Progenitor cell of endocrine pancreas (in vitro differentiated cells): ENCODE measurements around the gene CLTCL1. TPM values are rescaled to one million over a fixed set of nuclear protein-coding genes. Genes with fewer than 3 reads are reported as not detected.

Source experiments
- DNase-seq: peaks from one replicate; pipeline ENCODE4 v3.0.0; 2021; ENCODE audit warnings: low spot score; ENCODE audit not compliant: unreplicated experiment
- H3K27ac Mint-ChIP-seq: 2 replicates; pipeline ENCODE4 v1.8.0; 2021; ENCODE audit warnings: mild to moderate bottlenecking, moderate library complexity, mixed read lengths
- H3K27me3 Mint-ChIP-seq: 2 replicates; pipeline ENCODE4 v1.8.0; 2021; ENCODE audit warnings: mixed read lengths
- H3K36me3 Mint-ChIP-seq: 2 replicates; pipeline ENCODE4 v1.8.0; 2022; ENCODE audit warnings: mixed read lengths; ENCODE audit not compliant: insufficient read depth
- H3K4me1 Mint-ChIP-seq: 2 replicates; pipeline ENCODE4 v1.8.0; 2021; ENCODE audit warnings: low read depth, mixed read lengths
- H3K4me3 Mint-ChIP-seq: 2 replicates; pipeline ENCODE4 v1.8.0; 2021; ENCODE audit warnings: low read depth, mild to moderate bottlenecking, moderate library complexity, mixed read lengths
- H3K9me3 Mint-ChIP-seq: 2 replicates; pipeline ENCODE4 v1.8.0; 2021; ENCODE audit warnings: low read depth, mixed read lengths
- total RNA-seq: library from RNA; stranded (reverse); gene quantifications from 2 replicates; pipeline ENCODE4 v1.2.1, GENCODE V29; 2021
- TF ChIP-seq, protein P1 (sequence below): fragments of 200-600 bp; sonication (generic); IDR thresholded peaks from one replicate; pipeline ENCODE4 v1.5.0; 2021; ENCODE audit warnings: antibody characterized with exemption, mild to moderate bottlenecking; ENCODE audit not compliant: unreplicated experiment

Gene CLTCL1
- total RNA-seq, 1 donor from 2014 or later, result 6.6 TPM

DNA sequence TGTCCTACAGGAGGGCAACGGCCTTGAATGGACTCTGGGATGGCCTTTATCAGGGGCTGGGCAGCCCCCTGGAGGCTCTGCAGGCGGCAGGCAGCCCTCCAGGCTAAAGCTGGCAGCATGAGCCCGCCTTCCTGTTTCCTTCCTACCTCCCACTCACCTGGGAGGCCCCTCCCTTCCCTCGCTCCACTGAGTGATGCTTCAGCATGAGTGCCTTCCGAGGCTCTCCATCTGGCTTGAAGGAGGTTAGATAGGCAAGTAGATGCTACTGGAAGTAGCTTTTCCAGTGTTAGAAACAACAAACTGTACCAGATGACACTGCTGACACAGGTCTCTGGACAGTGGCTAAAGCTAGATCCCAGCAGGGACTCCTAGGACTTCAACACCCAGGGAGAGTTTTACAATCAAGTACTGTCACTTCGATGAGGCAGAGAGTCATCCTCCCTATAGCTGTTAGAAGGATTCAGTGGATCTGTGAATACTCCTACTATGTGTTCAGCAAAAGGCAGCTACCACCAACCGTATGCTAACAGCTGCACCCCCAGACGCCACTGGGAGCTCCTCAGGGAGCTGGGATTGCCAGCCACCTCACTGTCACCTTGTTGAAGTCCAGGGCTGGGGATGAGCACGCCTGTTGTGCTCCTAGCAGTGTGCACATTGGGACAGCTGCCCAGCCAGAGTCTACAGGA, 108.9 kb downstream of the CLTCL1 start:
- Mint-ChIP-seq H3K9me3 (no peaks in the 10 kb centered on the region), H3K4me3 (no peak overlapping the region), H3K27me3 (no peaks in the 10 kb centered on the region), H3K27ac (no peak overlapping the region), H3K36me3 (no peaks in the 10 kb centered on the region), H3K4me1 (peaks cover 3% of the 10 kb centered on the region)
- TF ChIP-seq, protein P1, sequence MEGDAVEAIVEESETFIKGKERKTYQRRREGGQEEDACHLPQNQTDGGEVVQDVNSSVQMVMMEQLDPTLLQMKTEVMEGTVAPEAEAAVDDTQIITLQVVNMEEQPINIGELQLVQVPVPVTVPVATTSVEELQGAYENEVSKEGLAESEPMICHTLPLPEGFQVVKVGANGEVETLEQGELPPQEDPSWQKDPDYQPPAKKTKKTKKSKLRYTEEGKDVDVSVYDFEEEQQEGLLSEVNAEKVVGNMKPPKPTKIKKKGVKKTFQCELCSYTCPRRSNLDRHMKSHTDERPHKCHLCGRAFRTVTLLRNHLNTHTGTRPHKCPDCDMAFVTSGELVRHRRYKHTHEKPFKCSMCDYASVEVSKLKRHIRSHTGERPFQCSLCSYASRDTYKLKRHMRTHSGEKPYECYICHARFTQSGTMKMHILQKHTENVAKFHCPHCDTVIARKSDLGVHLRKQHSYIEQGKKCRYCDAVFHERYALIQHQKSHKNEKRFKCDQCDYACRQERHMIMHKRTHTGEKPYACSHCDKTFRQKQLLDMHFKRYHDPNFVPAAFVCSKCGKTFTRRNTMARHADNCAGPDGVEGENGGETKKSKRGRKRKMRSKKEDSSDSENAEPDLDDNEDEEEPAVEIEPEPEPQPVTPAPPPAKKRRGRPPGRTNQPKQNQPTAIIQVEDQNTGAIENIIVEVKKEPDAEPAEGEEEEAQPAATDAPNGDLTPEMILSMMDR, result no peak
- DNase-seq, result no peak

DNA sequence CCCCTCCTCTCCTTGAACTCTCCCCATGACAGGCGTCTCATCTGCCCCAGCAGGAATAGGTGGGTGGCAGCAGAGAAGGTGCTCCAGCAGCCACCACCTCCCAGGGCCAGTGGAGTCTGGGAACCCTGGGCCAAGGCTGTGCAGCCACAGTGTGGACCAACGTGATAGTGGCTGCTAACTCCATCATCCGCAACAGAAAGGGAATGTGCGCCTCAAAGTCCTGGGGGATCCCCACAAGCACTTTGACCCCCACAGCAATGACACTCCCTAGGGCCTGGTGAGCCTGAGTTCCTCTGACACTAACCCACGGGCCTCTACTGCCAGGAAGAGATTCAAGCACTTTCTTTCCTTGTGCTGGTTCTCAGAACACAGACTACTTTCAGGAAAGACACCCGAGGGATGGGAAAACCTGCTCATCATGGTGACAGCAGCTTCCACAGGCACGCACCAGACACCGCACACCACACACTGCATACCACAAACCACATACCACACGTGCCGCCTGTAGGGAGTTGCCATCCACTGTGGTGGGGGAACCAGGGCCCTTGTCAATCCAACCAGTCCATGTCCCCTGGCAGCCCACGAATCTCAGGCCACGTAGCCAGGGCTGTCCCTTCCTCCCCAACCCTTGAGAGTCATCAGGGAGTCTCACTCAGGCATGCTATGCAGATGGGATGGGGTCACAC, 109.6 kb downstream of the CLTCL1 start:
- H3K27me3 Mint-ChIP-seq, result no peaks in the 10 kb centered on the region
- no peak for DNase-seq
- peaks cover 3% of the 10 kb centered on the region for H3K4me1 Mint-ChIP-seq
- no peaks in the 10 kb centered on the region for H3K9me3 Mint-ChIP-seq
- no peaks in the 10 kb centered on the region for H3K36me3 Mint-ChIP-seq
- H3K27ac Mint-ChIP-seq, result no peak overlapping the region
- H3K4me3 Mint-ChIP-seq, result no peak overlapping the region
- TF ChIP-seq, protein P1, result no peak

DNA sequence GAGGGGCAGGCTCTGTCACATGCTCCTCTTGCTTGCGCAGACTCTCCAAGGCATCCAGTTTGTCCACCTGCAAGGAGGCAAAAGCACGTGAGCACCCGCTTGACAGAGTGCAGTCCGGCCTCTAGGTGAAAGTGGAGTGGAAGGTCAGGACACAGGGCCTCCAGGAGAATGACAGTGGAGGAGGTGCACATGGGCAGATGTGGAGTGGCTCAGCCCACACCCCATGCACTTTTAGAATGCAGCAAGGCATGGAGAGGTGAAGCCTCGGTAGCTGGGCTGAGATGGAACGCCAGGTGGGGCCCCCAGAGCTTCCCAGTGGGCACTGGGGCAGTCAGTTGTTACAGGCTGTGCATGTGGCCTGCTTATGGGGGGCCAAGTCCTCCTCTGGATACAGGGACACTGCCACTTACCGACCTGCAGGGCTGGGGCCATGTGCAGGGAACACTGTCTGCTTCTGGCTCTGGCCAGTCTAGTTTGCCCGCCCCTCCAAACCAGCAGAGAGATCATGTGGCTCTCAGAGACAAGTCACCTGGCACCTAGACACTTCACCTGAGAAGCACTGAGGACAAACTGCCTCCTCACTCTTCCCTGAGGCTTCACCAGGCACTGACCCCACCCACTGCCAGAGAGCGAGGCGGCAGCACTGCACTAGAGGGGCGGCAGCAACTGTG, 110.6 kb downstream of the CLTCL1 start:
- H3K27me3 Mint-ChIP-seq, result no peaks in the 10 kb centered on the region

DNA sequence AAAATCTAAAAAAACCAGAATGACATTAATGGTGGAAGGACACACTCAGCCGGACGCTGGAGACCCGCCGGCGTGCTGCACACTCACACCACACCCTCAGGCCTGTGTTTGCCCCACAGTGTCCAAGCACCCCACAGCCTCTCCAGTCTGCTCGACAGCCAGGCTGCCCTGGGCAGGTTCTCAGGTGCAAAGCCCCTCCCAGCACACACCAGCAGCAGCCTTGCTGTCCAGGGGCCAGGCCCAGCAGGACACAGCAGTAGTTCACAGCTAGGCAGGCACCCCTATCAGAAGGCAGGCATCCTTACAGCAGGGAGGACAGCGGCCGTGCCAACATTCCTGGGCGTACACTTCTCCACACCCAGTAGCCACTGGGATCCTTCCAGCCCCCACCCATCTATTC, 111.3 kb downstream of the CLTCL1 start:
- TF ChIP-seq, protein P1, result no peak
- Mint-ChIP-seq H3K4me1 (peaks cover 9% of the 10 kb centered on the region), H3K36me3 (peaks cover 2% of the 10 kb centered on the region), H3K4me3 (no peak overlapping the region), H3K27me3 (no peaks in the 10 kb centered on the region), H3K9me3 (no peaks in the 10 kb centered on the region), H3K27ac (no peak overlapping the region)
- no peak for DNase-seq

More for the DNA sequence above, 110.6 kb downstream of the CLTCL1 start:
- H3K4me3 Mint-ChIP-seq, result no peak overlapping the region
- H3K27ac Mint-ChIP-seq, result no peak overlapping the region
- DNase-seq, result no peak
- peaks cover 8% of the 10 kb centered on the region for H3K4me1 Mint-ChIP-seq
- TF ChIP-seq, protein P1, result no peak
- peaks cover 2% of the 10 kb centered on the region for H3K36me3 Mint-ChIP-seq
- no peaks in the 10 kb centered on the region for H3K9me3 Mint-ChIP-seq

DNA sequence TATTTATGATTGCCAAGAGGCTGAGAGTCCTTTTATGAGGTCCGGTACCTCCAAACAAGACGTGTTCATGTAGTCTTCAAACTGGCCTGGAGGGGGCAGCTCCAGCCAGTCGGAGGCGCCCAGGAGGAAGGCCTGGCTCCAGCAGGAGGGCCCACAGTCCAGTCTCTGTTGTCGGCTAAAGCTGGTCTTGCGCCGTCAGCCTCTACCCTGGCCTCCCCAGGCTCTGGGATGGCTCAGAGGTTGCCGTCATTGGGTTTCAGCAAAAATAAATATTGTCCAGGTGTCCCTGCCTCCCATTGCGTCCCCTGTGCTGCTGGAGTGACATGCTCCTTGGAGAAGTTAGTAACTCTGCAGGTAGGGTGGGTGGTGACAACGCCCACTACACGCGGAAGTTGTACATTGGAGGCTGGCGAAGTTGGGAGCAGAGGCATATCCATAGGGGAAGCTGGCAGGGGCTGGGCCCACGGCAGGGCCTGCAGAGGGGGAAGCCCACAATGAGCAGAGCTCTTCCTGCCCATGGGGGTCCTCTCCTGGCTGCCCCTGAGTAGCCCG, 111.9 kb downstream of the CLTCL1 start:
- Mint-ChIP-seq H3K27ac (peak overlapping the region; percentile 95), H3K4me3 (peak overlapping the region; percentile 78), H3K4me1 (peaks cover 9% of the 10 kb centered on the region), H3K27me3 (no peaks in the 10 kb centered on the region), H3K36me3 (peaks cover 2% of the 10 kb centered on the region), H3K9me3 (no peaks in the 10 kb centered on the region)
- peak; percentile 58 for DNase-seq
- TF ChIP-seq, protein P1, result peak; percentile 73
